ENCODE measurements around the gene C11orf52. TPM values are rescaled to one million over a fixed set of nuclear protein-coding genes. Genes with fewer than 3 reads are reported as not detected.

The C11orf52 gene
- total and polyA plus RNA-seq, 2 of the 8 experiments (the other 6 are each of a cell fraction or from before 2014, with no cell fraction given), result 1.7 to 2.7 TPM

DNA sequence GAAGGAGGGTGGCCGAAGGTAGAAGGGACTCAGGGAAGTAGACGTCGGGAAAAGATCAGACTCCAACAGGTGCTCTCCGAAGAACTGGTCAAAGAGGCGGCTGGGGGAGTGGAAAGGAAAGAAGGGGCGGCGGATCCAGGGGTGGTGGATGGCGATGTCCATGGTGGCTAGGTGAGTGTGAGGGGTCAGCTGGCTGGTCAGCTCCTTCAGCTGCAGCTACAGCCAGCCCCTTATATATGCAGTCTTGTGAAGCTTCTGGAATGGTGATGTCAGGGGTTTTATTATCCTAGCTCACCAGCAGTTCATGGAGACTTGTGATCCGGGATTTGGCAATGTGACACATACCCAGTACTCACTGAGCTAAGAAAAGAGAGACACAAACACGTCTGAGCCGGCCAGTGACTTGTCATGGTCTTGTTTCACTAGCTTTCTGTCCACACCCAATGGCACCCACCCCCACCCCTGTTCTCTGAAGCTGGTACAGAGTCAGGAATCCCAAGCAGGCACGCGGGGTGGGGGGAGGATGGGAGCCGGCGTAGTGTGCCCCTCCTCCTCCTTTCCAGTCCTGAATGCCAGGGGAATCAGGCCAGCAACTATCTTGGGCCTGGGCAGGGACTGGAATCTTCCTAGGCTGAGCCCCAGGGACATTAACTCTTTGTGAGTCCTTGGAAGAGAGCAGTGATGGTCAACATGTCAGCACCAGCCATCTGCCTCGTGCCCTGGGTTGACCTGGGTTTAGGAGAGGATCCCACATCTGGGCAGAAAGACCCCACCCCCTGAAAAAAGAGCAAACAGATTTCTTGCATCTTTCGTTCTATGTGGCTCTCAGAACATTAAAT is 6.9 kb upstream of the C11orf52 start, which contains the start of gene CRYAB (continued):
- TF ChIP-seq, protein P1, sequence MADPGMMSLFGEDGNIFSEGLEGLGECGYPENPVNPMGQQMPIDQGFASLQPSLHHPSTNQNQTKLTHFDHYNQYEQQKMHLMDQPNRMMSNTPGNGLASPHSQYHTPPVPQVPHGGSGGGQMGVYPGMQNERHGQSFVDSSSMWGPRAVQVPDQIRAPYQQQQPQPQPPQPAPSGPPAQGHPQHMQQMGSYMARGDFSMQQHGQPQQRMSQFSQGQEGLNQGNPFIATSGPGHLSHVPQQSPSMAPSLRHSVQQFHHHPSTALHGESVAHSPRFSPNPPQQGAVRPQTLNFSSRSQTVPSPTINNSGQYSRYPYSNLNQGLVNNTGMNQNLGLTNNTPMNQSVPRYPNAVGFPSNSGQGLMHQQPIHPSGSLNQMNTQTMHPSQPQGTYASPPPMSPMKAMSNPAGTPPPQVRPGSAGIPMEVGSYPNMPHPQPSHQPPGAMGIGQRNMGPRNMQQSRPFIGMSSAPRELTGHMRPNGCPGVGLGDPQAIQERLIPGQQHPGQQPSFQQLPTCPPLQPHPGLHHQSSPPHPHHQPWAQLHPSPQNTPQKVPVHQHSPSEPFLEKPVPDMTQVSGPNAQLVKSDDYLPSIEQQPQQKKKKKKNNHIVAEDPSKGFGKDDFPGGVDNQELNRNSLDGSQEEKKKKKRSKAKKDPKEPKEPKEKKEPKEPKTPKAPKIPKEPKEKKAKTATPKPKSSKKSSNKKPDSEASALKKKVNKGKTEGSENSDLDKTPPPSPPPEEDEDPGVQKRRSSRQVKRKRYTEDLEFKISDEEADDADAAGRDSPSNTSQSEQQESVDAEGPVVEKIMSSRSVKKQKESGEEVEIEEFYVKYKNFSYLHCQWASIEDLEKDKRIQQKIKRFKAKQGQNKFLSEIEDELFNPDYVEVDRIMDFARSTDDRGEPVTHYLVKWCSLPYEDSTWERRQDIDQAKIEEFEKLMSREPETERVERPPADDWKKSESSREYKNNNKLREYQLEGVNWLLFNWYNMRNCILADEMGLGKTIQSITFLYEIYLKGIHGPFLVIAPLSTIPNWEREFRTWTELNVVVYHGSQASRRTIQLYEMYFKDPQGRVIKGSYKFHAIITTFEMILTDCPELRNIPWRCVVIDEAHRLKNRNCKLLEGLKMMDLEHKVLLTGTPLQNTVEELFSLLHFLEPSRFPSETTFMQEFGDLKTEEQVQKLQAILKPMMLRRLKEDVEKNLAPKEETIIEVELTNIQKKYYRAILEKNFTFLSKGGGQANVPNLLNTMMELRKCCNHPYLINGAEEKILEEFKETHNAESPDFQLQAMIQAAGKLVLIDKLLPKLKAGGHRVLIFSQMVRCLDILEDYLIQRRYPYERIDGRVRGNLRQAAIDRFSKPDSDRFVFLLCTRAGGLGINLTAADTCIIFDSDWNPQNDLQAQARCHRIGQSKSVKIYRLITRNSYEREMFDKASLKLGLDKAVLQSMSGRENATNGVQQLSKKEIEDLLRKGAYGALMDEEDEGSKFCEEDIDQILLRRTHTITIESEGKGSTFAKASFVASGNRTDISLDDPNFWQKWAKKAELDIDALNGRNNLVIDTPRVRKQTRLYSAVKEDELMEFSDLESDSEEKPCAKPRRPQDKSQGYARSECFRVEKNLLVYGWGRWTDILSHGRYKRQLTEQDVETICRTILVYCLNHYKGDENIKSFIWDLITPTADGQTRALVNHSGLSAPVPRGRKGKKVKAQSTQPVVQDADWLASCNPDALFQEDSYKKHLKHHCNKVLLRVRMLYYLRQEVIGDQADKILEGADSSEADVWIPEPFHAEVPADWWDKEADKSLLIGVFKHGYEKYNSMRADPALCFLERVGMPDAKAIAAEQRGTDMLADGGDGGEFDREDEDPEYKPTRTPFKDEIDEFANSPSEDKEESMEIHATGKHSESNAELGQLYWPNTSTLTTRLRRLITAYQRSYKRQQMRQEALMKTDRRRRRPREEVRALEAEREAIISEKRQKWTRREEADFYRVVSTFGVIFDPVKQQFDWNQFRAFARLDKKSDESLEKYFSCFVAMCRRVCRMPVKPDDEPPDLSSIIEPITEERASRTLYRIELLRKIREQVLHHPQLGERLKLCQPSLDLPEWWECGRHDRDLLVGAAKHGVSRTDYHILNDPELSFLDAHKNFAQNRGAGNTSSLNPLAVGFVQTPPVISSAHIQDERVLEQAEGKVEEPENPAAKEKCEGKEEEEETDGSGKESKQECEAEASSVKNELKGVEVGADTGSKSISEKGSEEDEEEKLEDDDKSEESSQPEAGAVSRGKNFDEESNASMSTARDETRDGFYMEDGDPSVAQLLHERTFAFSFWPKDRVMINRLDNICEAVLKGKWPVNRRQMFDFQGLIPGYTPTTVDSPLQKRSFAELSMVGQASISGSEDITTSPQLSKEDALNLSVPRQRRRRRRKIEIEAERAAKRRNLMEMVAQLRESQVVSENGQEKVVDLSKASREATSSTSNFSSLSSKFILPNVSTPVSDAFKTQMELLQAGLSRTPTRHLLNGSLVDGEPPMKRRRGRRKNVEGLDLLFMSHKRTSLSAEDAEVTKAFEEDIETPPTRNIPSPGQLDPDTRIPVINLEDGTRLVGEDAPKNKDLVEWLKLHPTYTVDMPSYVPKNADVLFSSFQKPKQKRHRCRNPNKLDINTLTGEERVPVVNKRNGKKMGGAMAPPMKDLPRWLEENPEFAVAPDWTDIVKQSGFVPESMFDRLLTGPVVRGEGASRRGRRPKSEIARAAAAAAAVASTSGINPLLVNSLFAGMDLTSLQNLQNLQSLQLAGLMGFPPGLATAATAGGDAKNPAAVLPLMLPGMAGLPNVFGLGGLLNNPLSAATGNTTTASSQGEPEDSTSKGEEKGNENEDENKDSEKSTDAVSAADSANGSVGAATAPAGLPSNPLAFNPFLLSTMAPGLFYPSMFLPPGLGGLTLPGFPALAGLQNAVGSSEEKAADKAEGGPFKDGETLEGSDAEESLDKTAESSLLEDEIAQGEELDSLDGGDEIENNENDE (IDR thresholded peaks at IDR 0.05; ENCODE audit: insufficient replicate concordance, low read length), result no peak
- TF ChIP-seq RAD21 (IDR thresholded peaks at IDR 0.05 in 1 of 2, conservative IDR thresholded peaks at IDR 0.05 in 1 of 2; ENCODE audit: low read depth in 2 of 2, low read length in 2 of 2) (no peak), CBX8 (IDR thresholded peaks at IDR 0.05; ENCODE audit: borderline replicate concordance, low read depth, low read length) (no peak), EZH2 (IDR thresholded peaks at IDR 0.05; ENCODE audit: low read depth, low read length, severe bottlenecking) (no peak), YY1 (IDR thresholded peaks at IDR 0.05; ENCODE audit: low read depth, low read length) (no peak), ATF3 (IDR thresholded peaks at IDR 0.05; ENCODE audit: insufficient read depth, low read depth, low read length) (no peak), POLR2AphosphoS5 (IDR thresholded peaks at IDR 0.05; ENCODE audit: low read depth, low read length) (no peak), POLR2A (IDR thresholded peaks at IDR 0.05; ENCODE audit: control extremely low read depth in 1 of 2, low read depth in 2 of 2, low read length in 2 of 2) (no peak), TAF1 (IDR thresholded peaks at IDR 0.05; ENCODE audit: low read depth, low read length) (no peak)
